HG02852 (cell line): ENCODE measurements around the gene ITPK1.

Experiments used
- ATAC-seq: cut with Tn5 transposase; IDR thresholded peaks from one replicate; pipeline ENCODE4 v1.9.1; 2021; ENCODE audit warnings: mild to moderate bottlenecking, moderate library complexity; ENCODE audit not compliant: unreplicated experiment

Gene ITPK1

DNA sequence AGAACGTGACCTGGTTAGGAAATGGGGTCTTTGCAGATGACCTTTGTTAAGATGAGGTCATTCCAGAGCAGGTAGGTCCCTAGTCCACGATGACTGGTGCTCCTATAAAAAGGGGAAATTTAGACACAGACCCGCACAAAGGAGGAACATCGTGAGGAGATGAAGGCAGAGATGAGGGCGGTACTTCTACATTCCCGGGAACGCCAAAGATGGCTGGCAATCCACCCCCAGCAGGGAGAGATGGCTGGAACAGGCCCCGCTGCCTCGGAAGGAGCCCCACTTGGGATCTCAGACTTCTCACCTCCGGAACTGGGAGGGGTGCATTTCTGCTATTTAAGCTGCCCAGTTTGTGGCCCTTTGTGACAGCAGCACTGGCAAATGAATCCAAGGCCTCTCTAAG lies 85.0 kb downstream of the ITPK1 start:
- no peak for ATAC-seq

DNA sequence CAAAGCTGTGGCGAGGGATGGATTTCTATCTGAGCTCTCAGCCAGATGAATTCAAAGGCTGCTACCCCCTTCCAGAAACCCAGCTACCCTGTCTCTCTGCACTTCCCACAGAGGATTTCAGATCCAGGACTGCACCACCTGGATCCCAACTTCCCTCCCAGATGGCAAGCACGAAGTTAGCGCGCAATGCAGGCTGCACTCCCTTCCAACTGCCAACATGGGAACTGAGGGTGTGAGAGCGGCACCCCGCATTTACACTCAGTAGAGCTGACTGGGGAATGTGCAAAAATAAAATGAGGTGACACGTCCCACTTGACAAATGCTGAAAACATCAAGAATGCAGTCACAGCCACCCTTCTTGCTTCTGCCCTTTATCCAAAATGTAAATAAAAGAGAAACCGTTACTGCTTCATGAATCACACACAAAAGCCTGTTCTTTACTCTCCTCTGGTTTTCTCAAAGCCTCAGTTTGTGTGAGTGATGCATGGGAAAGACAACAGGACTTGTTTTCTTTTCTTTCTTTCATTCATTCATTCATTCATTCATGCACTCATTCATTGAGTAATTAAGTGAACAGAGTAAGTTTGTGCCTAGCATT lies 85.7 kb downstream of the ITPK1 start:
- ATAC-seq, result no peak

DNA sequence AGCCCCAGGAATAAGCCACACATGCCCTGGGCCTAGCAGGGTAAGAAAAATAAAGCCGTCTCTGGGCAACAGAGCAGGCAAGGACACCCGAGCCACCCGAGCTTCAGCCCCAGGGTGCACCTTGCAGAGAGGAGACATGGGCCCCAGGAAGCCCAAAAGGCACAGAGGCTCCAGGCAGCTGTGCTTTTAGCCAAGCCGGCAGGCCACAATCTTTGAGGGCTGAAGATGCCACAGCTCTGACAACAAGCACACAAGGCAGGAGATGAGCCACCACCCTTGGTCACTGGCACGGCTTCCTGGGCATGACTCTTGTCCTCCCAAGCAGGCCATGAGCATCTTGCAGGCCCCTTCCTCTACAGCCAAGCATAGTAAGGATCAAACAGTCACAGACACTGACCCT lies 86.3 kb downstream of the ITPK1 start:
- no peak for ATAC-seq

DNA sequence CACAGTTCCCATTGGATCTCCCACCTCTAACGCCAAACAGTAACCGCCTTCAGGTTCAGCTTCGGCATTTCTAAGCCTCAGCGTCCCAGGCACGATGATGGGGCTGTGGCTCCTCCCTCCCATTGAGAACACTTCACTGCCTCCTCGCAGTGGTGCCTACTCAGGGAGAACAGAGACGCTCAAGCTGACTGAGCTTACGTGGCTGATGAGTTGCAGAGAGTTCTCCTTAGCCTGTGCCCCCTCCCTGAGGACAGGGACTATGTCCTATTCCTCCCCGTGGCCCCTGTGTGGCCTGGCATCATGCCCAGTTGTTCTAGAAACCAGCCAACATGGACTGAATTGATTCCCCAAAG lies 87.0 kb downstream of the ITPK1 start:
- ATAC-seq, result no peak

DNA sequence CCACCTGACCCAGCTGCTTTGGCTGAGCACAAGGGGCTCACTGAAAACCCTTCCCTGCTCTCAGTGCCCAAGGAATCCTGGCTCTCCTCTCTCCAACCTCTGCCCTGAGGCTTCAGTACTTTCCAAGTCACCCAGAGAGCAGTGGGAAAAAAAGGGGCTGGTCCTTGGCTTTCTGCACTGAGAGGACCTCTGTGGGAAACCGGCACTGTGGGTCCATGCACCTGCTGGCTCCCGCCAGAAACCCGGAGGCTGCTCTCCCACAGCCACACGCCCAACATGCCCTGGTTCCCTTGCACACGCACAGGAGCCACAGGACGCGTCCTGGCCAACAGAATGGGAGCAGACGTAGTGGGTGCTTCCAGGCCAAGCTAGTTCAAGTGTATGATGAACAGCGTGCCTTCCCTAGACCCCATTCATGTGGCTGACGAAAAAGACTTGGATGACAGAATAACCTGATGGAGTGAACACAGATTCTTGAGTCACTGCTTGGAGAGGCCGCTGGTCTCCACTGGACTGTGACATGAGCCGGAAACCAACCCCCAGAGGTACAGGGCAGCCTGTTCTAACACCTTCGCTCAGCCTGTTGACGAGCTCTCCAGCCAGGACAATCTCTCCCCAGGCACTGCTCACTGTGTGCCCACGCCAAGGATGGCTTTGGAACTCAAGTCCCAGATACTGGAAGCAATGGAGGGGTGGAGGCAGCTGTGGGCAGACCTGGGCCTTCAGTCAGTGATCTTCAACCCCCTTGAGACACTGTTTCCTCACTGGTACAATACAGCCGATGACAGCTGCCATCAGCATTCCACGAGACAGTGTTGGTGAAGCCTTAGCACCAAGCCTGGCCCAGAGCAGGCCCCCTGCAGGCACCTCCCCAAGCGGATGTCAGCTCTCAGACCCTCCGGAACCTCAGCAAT lies 87.7 kb downstream of the ITPK1 start:
- no peak for ATAC-seq

DNA sequence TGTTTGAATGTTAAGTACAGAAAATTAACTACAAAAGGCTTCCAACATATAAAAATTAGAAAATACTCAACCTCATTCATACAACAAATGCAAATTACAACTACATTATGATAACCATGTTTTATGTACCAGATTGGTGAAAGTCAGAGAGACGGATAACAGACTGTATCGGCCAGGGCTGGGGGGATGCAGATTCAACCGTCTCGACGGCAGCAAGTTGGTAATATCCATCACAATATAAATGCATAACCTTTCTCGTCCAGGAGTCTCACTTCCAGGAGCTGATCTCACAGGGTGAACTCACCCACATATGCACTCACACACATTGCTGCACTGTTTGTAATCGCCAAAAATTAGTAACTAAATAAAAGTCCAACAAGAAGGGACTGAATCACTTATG lies 89.4 kb downstream of the ITPK1 start:
- ATAC-seq, result no peak

DNA sequence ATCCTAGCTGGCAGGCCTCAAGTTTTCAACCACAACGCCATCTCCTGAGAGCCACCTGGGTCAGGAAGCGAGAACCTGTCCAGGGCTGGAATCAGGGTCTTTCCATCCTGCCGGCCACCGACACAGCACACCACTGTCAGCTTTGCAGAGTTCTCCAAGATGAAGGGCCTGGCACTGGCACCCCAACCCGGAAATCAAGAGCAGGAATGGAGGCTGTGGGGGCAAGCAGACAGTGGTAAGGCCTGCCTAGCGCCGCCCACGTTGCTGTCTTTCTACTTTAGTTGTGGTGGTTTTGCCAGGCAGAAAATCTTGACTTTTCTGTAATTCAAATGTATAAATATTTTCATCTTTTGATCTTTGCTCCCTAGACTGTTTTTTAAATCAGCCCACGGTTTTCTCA lies 90.7 kb downstream of the ITPK1 start:
- no peak for ATAC-seq

DNA sequence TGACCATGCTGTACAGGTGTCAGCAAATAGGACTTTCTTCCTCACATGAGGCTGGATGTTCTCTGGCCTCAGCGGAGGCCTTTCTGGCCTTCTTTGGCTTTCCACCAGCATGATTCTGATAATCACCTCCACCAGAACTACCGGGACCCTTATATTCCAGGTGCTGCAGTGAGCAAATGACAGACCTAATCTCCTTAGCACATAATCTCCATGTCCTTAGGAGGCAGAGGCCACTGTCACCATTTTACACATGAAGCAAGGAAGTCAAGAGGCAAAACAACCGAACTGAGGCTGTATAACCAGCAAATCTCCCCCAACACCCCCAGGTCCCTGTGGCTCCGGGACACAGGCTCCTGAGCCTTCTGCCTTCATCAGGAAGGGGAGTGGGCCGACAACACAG lies 91.2 kb downstream of the ITPK1 start:
- ATAC-seq, result no peak

DNA sequence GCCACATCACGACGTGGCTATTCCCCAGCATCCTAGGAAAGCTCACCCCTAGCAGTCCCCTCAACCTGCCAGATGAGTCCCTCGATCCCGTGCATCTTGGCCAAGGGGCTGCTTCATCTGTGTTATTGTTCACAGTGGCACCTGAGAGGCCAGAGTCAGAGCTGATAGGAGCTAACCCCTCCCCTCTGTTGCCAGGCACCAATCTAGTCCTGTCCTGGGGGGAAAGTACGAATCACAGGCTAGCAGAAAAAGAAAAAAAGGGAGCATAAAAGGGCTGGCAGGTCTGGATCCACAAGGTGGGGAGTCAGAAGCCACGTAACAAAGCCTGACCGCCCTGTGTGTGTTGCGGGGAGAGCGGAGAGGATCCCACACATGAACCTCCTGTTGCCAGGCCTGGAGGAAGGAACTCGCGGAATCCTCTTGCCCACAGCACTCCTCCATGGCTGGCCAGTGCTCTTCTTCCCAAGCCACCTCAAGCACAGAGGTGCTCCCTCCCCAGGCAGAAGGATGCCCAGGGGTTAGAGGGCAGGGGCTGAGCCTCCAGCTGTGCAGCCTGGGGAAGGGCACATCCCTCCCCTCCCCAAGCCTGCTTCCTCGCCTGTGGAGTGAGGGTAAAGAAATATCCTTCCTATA lies 91.8 kb downstream of the ITPK1 start:
- no peak for ATAC-seq

DNA sequence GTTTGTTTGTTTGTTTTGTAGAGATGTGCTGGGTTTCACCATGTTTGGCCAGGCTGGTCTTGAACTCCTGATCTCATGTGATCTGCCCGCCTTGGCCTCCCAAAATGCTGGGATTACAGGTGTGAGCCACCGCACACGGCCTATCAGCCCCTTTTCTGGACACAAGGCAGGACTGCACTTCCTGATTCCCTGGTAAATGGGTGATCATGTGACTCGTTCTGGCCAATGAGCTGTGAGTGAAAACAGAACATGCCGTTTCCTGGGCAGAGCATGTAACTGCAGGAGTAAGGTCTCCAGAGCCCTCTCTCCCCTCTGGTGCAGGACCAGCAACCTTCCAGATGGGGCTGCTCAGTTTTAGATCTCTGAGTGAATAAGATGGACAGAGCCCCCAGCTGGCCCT lies 92.7 kb downstream of the ITPK1 start:
- ATAC-seq, result no peak

DNA sequence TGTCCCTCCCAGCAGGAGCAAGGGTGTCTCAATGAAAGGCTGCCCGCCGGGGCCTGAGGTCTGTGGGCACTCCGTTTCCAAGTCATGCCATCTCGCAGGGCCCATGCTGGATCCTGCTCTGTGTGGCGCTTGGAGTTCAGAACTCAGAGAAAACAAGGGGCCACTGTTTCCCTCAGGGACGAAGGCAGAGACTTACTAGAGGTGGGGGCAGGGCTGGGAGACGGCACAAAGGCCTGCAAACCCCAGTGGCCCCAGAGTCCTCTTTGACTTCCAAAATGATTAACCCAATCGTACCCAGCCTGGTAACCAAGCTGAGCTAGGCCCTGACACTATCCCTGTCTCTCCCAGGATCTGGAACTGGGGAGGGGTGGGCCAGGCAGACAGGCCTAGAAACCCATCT lies 95.8 kb downstream of the ITPK1 start:
- no peak for ATAC-seq

DNA sequence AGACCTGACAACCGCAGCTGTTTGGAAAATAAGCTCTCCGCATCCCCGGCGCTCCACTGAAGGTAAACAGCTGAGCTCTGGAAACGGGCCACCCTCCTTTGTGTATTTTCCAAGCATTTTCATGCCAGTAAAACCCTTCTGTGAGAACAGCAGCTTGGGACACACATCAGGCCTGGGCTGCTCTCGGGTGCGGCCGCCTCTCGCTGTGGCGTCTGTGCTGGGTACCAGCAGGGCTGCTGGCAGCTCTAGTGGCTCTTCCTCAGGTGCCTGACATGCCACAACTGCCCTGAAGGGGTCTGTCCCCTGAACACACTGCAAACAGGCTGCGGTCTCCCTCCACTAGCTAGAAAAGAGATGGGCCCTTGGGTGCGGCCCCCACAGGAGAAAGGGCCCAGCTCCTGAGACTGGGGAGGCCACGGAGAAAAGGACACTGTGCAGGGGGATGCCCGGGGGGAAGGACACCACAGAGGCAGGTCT lies 96.3 kb downstream of the ITPK1 start:
- no peak for ATAC-seq

DNA sequence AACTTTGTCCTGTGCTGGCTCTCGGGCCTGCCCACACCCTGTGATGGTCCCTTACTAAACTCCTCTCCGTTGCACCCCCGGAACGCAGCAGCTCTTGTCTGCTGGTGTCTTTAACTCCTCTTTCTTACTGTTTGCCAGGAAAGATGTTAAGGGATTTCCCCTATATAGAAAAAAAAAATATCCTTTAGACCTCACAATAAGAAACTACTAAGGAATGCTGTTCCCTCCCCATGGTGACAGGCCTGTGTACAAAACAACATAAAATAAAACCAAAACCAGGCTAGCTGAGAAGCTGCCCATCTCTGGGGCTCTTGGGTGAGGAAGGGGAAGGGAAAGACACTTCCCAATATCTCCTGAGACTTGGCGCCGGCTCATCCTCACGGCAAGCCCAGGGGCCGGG lies 97.4 kb downstream of the ITPK1 start:
- ATAC-seq, result no peak

DNA sequence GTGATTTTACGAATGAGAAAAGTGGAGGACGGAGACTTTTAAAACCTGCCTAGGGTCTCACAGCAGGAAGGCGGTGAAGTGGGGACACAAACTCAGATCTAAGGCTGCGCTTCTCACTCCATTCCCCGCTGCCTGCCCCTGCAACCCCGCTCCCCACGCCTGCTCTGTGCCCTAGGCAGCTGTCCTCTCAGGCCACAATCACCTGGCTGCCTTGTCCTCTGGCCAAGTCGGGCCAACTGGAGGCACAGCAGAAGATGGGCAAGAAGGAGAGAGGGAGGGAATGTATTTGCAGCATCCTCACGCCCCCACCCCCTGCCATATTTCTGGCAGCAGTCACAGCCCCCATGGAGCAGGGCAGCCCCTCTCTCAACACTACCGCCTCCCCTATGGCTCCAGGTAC lies 97.8 kb downstream of the ITPK1 start:
- ATAC-seq, result no peak

DNA sequence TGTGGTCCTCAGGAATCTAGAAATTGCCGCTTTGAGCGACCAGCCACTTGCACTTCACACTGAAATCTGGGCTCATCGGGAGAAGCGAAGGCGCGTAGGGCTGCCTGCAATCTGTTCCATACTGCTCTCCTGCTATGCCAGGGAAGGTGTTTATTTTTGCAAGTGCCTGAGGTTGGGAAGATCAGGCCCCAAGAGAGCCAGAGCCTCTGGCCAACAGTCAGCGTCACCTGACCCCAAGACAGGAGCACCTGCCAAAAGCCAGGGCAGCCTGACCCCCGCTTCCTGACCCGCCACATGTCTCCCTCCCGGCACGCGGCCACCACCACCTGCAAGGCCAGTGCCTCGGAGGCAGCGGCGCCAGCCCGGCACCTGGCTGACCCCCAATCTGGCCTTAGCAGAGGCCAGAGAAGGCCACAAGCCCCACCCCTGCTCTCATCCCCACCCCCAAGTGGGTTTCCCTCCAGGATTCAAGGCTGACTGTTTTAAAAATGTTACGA lies 98.4 kb downstream of the ITPK1 start:
- no peak for ATAC-seq

DNA sequence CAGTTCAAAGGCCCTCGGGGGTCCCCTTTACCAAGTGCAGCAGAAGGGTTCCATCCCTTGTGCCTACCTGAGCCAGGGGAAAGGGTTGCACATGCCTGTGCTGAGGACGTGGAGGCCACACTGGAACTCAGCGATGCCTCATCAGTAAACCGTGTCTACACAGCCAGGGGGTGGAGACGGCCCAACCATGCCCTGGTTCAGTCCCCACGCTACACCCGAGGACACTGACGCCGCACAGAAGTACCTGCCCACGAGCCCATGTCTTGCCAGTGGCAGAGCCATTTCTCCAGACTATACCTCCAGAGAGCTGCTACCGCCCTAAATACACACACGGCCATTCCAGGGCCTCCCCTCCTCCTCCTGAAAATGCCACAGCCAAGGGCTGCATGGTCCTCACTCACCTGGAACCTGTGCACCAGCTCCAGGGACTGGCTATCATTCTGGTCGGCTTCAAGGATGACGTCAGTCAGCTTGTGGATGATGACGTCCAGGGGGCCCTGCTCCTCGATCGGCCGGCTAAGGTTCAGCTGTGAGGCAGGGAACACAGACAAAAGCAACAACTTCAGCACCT lies 99.4 kb downstream of the ITPK1 start:
- ATAC-seq, result no peak

DNA sequence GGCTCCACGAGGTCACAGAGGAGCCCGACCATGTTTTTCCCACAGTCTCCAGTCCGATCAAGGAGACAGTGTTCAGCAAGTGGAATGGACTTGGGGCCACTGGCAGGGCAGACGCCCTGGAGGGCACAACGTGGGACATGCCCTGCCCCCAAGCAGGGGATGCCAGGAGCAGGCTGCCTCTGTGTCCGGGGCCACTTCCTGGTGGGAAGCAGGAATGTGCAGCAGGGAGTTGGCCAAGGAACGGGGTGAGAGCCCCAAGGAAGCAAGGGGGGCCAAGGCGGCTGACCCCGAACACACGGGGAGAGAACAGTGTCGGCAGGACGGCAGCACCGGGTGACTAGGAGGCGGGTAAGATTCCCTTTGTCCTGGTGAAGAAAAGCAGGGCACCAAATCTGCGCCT lies 100.2 kb downstream of the ITPK1 start:
- no peak for ATAC-seq

DNA sequence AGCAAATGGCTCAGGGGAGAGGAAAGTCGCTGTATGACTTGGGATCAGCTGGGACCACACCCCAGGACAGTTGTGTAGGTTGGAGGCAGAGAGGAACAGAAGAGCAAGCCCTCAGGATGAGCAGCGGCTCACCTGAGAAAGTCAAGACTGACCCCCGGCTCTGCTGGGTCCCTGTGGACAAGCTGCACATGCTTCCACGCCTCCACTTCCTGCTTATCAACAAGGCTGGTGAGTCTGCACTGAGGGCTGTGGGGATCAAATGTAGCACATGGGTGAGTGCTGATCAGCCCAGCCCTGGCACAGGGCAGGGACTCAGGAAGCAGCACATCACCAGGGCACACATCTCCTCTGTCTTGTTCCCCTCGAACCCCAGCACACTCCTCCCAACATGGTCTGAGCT lies 100.7 kb downstream of the ITPK1 start:
- no peak for ATAC-seq

DNA sequence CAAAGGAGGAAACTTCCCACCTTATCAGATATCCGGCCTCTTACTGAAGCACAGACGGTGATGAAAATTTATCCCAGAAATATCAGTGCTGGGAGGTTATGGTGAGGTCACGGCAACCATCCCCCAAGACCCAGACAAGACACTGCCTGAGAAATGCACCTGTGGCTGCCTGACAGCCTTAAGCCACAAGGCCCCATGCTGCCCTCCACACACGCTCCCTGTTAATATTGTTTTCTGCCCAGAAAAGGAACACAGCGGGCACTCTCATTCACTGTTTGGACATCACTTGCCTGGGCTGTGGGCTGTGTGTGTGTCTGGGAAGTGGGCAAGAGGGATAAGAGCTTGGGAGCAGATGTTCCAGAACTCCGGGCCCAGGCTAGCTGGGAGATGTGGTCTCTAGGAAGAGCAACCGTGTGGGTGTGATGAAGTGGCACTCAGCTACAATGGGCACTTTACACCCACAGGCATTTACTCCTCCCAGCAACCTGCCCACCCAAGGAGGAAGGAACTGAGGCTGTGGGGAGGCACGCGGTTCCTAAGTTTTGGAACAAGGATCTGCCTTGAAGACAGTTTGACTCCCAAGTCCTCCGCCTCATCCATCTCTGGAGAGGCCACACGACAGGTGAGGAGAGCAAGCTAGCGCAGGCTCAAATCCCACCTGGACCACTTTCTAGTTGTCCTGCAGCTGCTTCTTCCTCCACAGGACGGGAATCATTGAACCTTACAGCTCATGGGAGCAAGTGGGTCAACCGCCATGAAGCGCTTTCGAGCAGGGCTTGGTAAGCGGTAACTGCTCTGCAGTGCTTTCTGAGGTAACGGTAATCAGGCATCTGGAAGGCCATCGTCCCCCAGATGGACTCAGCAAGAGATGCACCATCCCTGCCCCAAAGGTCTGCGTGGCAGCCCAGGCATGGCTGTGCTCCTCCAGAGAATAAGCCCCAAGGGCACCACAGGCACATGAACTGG lies 101.4 kb downstream of the ITPK1 start:
- no peak for ATAC-seq

DNA sequence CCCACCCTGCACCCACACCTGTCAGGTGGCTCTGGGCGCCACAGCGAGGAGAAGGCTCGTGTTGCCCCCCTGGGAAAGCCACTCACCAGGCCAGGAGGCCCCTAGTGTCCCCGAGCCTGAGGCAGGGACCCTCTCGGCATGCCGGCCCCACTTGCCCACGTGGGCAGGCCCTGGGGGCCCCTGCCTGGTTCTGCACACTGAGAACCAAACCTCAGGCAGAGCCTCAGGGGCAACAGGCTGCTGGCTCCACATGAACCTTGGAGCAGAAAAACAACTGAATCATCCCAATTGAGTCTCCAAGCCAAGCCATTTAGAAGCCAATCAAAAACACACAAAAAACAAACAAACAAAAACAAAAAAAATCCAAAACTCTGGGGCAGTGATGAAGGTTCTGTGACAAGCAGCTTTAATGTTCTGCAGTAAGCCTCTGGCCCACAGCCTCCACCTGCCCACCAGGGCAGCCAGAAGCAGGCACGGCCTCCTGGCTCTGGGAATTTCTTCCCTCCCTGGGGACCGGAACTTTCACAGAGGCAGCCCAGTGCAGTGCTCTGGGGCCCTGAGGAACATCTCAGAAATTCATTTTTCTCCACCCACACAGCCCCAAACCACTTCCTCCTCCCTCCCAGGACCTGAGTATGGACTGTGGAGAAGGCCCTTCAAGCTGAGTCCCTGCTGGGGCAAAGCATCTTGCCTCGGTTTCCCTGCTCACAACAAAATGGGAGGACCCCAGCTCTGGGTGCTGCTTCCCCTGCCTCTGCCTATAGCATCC lies 102.6 kb downstream of the ITPK1 start:
- ATAC-seq, result no peak
